Parathyroid adenoma (tissue), 2 donors: ENCODE results near the gene COX10.

ENCODE experiments used
- H2AFZ ChIP-seq: fragments of 300-600 bp; sonication (generic); one replicate; pipeline ENCODE4 v1.7.0; 2017; ENCODE audit warnings: antibody characterized with exemption, mild to moderate bottlenecking
- H3K27ac ChIP-seq: fragments of 300-600 bp; sonication (generic); one replicate; pipeline ENCODE4 v1.7.0; 2017
- H3K27me3 ChIP-seq: fragments of 300-600 bp; sonication (generic); one replicate; pipeline ENCODE4 v1.7.0; 2017; ENCODE audit warnings: low read length; ENCODE audit not compliant: control insufficient read depth, insufficient read depth
- H3K36me3 ChIP-seq: fragments of 300-600 bp; sonication (generic); one replicate; pipeline ENCODE4 v1.7.0; 2017; ENCODE audit warnings: low read length; ENCODE audit not compliant: control insufficient read depth, insufficient read depth
- H3K4me1 ChIP-seq: fragments of 300-600 bp; sonication (generic); one replicate; pipeline ENCODE4 v1.7.0; 2017; ENCODE audit warnings: control low read depth
- H3K4me2 ChIP-seq: fragments of 300-600 bp; sonication (generic); one replicate; pipeline ENCODE4 v1.7.0; 2017; ENCODE audit warnings: low read length
- H3K4me3 ChIP-seq: fragments of 300-600 bp; sonication (generic); one replicate; pipeline ENCODE4 v1.7.0; 2017; ENCODE audit warnings: low read depth, low read length
- H3K79me2 ChIP-seq: fragments of 300-600 bp; sonication (generic); one replicate; pipeline ENCODE4 v1.7.0; 2017; ENCODE audit warnings: control low read depth
- H3K9ac ChIP-seq: fragments of 300-600 bp; sonication (generic); one replicate; pipeline ENCODE4 v1.7.0; 2017; ENCODE audit warnings: mild to moderate bottlenecking
- H3K9me3 ChIP-seq: fragments of 300-600 bp; sonication (generic); one replicate; pipeline ENCODE4 v1.7.0; 2017; ENCODE audit warnings: low read length; ENCODE audit not compliant: control insufficient read depth
- CTCF ChIP-seq: fragments of 300-600 bp; sonication (generic); IDR thresholded peaks from one replicate; pipeline ENCODE4 v1.7.0; 2017; ENCODE audit warnings: antibody characterized with exemption, mild to moderate bottlenecking
- donor health status: primary hyperparathyroidism.

Gene COX10

GRCh38 chr17:14047591-14047990 is 21.7 kb upstream of the COX10 start:
- TF ChIP-seq CTCF = no peak
- Histone ChIP-seq H3K4me1 (peaks cover 8% of the 10 kb centered on the region), H3K79me2 (no peaks in the 10 kb centered on the region), H3K36me3 (no peaks in the 10 kb centered on the region), H3K9me3 (no peaks in the 10 kb centered on the region), H3K9ac (no peak overlapping the region), H3K27me3 (no peaks in the 10 kb centered on the region), H2AFZ (peak overlapping the region; percentile 38), H3K4me3 (no peak overlapping the region), H3K4me2 (no peak overlapping the region), H3K27ac (peak overlapping the region; percentile 27)

GRCh38 chr17:14048169-14048568 is 21.1 kb upstream of the COX10 start:
- no peak overlapping the region for H3K4me2 ChIP-seq
- no peak overlapping the region for H3K27ac ChIP-seq
- H3K4me3 ChIP-seq = no peak overlapping the region
- H3K4me1 ChIP-seq = peaks cover 8% of the 10 kb centered on the region
- no peak for TF ChIP-seq CTCF
- peak overlapping the region; percentile 38 for H2AFZ ChIP-seq
- H3K27me3 ChIP-seq = no peaks in the 10 kb centered on the region
- H3K9ac ChIP-seq = no peak overlapping the region
- no peaks in the 10 kb centered on the region for H3K9me3 ChIP-seq
- no peaks in the 10 kb centered on the region for H3K79me2 ChIP-seq
- no peaks in the 10 kb centered on the region for H3K36me3 ChIP-seq

GRCh38 chr17:14050616-14051015 is 18.7 kb upstream of the COX10 start:
- Histone ChIP-seq H3K4me1 (peaks cover 8% of the 10 kb centered on the region), H3K36me3 (no peaks in the 10 kb centered on the region), H3K4me2 (no peak overlapping the region), H2AFZ (no peak overlapping the region), H3K4me3 (no peak overlapping the region), H3K27me3 (no peaks in the 10 kb centered on the region), H3K27ac (no peak overlapping the region), H3K79me2 (no peaks in the 10 kb centered on the region), H3K9me3 (no peaks in the 10 kb centered on the region), H3K9ac (no peak overlapping the region)
- TF ChIP-seq CTCF = no peak

- TF ChIP-seq CTCF = no peak
- Histone ChIP-seq H3K4me2 (no peak overlapping the region), H3K27me3 (no peaks in the 10 kb centered on the region), H3K4me1 (peaks cover 8% of the 10 kb centered on the region), H2AFZ (no peak overlapping the region), H3K27ac (no peak overlapping the region), H3K4me3 (no peak overlapping the region), H3K9me3 (no peaks in the 10 kb centered on the region), H3K9ac (no peak overlapping the region), H3K79me2 (no peaks in the 10 kb centered on the region), H3K36me3 (no peaks in the 10 kb centered on the region)
Observed at GRCh38 chr17:14051692-14052091, 17.6 kb upstream of the COX10 start.

- no peak for TF ChIP-seq CTCF
- Histone ChIP-seq H3K9ac (no peak overlapping the region), H3K36me3 (no peaks in the 10 kb centered on the region), H2AFZ (no peak overlapping the region), H3K27ac (no peak overlapping the region), H3K27me3 (no peaks in the 10 kb centered on the region), H3K4me3 (no peak overlapping the region), H3K4me1 (no peaks in the 10 kb centered on the region), H3K79me2 (no peaks in the 10 kb centered on the region), H3K9me3 (no peaks in the 10 kb centered on the region), H3K4me2 (no peak overlapping the region)
Observed at GRCh38 chr17:14052886-14053615, 16.3 kb upstream of the COX10 start.
